ENCODE results near the gene PLB1.

PLB1 gene

DNA sequence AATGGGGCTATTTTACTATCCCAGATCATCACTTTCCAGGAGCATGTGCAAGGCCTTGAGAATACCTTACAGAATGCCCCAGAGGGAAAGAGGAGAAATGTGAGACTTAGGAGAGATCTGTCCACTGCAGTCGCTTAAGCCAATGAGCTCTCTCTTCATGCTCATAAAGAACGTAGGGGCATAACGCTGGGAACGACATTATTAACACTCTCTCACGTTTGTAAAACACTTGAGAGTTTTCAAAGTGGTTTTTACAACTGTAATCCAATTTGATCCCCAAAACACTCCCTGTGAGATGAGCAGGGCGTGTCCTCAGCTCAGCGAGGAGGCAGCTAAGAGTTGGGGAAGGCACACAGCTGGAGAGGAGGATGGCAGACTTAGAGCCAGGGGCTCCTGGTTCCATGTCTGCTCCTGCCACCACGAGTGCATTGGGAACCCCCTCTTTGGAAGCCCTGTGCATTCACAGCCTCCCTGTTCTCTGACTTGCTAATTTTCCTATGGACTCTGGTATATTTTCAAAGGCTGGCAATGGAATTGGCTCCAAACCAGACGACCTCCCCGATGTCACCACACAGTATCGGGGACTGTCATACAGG, 97.4 kb downstream of the PLB1 start:
- DNase-seq, result no peak

GRCh38 chr2:28594000-28594331, 98.1 kb downstream of the PLB1 start:
- DNase-seq, result no peak

DNA sequence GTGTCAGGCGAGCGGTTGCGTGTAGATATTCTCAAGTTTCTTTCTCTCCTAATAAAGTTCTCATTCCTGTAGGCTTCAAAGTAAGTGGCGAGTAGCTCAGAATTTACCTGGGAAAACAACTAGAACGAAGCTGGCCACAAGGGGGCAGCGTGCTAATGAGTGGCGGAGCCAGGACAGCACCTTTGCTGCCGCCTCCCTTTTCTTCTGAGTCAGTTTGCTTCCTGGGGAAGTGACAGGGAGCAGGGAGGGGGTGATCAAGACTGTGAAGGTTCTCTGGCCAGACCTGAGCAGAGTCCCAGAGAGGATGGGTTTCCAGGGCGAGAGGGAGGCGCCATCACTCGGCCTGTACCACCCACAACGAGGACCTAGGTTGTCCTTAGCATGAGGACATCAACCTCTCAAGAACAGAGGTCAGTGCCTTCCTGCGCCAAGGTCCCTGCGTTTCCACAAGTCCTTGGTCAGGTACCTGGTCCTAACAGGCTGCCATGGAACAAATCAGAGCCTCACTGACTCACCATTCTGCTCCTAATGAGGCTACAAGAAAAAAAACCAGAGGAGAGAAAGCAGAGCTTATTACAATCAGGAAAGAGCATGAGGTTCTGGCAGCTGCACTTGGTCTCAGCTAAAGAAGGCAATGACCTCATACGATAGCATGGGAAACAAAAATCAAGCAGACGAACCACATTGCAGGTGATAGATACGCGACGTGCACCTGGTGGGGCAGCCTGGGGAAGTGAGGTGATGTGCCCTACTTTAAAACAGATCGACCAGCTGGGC, 98.7 kb downstream of the PLB1 start:
- peak; percentile 22 for DNase-seq

DNA sequence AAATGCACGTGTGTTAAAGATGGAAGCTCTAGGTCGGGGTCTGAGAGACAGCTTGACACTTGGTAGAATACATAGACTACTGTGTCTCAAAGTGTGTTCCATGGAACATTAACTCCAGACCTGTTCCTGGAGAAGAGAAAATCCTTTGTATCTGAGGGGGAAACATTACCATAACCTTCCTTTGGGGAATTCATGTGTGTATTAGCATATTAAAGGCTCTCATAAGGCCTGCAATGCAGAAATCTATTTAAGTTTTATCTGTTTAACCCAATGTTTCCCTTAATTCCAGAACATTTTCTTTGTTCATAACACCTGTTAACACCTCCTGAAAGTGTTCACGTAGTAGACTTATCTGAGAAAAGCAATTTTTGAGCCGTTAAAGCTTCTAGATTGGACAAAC, 99.5 kb downstream of the PLB1 start:
- no peak for DNase-seq

- no peak for DNase-seq
These were observed 102.6 kb downstream of the PLB1 start for GRCh38 chr2:28598484-28598883.

GRCh38 chr2:28600181-28600580, 104.3 kb downstream of the PLB1 start:
- DNase-seq, result no peak

DNA sequence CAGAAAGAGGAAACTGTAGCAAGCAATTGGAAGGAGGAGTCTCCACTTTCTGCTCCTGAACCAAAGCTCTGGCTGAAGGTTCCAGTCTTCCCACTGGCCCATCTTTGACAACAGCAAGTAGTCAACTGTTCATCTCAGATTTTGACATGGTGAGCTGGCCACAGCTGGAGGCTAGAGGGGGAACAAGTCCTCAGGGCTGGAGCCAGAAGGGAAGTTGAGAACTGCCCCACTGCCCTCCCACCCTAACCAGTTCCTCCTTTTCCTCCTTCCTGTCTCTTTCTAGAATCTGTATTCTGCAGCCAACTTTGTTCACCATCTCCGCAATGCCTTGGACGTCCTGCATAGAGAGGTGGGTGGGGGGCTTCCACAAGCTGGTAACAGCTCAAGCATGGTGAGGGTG, 105.8 kb downstream of the PLB1 start:
- DNase-seq, result no peak

- DNase-seq, result no peak
These were observed 106.3 kb downstream of the PLB1 start for GRCh38 chr2:28602136-28602660.

DNA sequence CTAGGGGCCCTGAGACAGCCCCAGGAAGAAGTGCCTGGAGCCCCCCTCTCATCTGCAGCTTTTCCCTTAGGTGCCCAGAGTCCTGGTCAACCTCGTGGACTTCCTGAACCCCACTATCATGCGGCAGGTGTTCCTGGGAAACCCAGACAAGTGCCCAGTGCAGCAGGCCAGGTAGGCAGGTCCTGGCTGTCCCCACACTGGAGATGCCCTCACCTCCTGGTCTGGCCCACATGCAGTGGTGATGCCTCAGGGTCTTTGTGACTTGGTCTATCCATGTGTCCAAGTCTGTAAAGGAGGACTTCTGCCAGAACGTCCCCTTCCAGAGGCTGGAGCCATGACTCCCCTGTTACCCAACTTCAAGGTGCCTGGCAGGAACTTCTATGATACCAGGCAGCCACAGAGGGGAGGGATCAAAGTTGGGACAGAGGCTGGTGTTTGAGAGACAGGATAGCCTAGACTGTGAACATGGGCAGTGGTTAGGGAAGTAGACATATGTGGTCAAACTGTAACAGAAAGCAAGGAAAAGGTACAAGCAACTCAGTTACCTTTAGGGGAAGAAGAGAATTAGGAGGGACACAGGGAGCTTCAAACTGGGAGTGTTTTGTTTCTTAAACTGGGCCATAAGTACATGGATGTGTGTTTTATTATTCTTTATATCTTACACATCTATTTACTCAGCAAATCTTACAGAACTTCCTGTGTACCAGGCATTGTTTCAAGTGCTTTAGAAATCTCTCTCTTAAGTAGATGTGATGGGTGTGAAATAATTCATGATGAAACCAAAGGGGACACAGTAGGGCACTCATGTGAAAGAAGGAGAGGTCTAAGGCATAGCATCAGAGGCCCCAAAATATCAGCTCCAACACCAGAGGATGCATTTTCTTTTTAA, 107.1 kb downstream of the PLB1 start:
- DNase-seq, result no peak

DNA sequence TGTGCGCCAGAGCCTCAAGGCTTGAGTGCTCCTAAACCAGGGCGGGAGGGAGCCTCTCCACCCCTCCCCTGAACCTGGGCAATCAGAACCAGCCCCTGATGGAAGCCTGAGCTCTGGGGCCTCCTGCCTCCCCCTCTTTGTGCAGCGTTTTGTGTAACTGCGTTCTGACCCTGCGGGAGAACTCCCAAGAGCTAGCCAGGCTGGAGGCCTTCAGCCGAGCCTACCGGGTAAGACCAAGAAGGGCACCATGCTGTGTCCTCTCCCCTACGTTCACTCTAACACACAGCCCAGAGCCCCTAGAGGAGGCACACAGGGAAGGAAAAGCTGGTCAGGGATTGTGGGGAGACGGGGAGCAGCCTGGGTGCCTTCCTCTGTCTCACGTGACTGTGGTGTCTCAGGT, 108.0 kb downstream of the PLB1 start:
- no peak for DNase-seq

- no peak for DNase-seq
These were observed 108.5 kb downstream of the PLB1 start for GRCh38 chr2:28604284-28604843.

- no peak for DNase-seq
These were observed 111.2 kb downstream of the PLB1 start for GRCh38 chr2:28606986-28607441.

DNA sequence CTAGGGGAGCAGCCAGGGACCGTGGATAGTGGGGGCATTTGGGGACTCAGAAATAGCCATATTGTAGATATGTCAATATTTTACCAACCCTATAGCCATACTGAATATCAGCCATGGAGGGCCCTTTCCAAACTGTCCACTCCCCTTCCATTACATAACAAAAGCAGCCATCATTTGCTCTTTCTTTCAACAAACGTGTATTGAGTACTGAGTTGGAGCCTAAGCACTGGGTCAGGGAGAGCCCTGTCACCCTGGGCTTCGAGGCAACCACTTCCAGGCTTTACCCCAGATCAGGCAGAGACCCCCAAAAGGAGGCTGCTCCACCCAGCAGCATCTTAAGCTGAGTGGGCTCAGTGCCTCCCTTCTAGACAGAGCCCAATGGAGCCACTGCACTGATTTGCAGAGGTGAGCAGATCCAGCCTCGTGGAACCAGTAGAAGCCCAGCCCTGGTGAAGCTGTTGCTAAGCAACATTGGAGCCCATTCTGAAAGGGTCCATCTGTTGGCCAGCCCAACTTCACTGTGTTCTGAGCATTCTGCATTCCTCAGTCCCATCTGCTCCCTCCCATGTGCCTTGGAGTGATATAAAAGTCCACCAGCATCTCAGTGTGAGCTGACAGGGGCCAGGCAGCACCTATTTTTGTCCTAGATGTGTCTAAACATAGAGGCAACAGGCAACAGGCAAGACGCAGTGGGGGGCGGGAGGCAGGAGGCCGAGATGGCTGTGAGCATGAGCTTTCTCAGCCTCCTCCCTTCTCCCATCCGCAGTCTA, 112.1 kb downstream of the PLB1 start:
- DNase-seq, result no peak

DNA sequence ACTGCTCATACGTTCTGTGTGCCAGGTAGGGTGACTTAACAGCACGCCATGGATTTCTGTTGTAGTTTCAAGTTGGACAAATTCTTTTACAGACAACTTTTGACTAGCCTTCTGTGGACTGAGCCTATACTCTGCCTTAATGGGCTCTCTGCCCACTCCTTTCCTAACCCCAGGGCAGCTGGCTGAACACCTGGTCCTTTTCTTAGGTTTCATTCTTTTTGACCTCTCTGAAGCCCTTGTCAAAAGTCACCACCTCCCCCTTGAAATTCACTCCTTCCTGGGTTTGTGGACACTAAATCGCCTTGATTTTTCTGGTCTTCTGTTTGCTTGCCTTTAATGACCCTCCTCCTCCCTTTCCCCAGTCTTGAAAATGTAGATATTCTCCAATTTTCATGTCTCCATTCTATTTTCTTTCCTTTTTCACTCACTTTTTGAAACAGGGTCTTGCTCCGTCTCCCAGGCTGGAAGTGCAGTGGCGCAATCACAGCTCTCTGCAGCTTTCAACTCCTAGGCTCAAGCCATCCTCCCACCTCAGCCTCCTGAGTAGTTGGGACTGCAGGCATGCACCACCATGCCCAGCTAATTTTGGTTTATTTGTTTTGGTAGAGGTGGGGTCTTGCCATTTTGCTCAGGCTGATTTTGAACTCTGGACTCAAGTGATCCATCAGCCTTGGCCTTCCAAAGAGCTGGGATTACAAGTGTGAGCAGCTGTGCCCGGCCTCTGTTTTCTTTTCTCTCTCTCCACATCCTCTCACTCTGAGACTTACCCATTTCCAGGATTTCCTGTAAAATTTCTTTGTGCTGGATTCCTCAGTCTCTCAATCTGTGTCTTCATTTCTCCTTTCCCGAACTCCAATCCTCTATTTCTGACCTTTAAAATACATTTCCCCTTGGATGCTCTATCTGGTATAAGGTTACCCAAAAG, 112.9 kb downstream of the PLB1 start:
- no peak for DNase-seq

DNA sequence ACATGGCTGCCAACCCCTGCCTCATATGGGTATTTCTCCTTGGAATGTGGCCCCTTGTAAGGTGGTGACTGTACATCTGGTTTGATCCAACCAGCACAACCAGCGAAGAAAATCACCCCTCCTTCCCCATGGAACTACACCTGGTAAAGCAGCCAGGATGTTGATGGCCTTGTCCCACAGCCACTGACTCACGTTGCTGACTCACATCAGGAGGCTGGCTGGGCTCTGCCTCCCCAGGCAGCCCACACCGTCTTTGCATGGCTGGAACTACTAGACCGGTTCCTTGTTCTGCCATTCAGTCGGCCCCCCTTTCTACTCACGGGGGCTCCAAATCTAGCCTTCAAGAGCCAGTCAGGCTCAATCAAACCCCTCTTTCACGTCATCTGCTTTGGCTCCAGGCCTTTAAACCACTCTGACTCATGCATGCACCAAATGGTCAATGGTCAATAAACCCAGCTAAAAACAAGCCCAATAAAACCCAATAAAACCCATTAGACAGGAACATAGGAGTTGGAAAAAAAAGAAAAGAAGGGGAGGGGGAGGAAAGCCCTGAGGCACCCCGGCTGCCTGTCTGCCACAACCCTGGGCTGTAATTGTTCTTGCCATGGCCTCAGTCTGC, 114.8 kb downstream of the PLB1 start:
- no peak for DNase-seq

- no peak for DNase-seq
These were observed 116.4 kb downstream of the PLB1 start for GRCh38 chr2:28612131-28612812.

DNA sequence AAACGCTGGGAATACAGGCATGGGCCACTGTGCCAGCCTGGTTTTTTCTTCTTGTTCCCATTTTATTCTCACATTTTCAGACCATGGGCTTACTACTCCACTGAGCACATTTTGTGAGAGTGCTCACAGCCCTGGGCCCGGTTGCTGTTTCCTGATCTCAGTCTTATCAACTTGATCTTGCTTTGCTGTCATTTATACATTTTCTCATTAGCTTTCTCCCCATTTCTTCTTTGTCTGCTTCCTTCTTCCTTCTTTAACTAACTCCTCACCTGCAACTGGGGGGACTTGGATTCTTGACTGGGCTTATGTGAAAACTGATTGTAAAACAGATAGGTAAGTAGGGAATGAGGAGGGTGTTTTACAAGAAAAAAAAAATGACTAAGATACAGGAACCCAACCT, 117.3 kb downstream of the PLB1 start:
- DNase-seq, result no peak

- no peak for DNase-seq
These were observed 118.0 kb downstream of the PLB1 start for GRCh38 chr2:28613633-28614501.

DNA sequence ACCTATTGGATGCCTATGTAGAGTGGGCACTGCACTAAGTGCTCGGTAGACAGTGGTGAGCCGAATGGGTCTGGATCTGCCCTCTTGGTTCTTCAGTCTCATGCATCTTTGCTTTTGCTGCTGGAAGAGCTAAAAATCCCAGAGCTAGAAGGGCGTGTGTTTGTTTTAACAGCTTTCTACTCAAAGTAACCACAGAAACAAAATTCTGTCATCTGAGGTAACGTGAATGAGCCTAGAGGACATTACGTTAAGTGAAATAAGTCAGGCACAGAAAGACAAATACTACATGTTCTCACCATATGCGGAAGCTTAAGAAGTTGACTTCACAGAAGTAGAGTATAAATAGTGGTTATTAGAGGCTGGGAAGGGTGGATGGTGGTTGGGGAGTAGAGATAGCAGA, 119.8 kb downstream of the PLB1 start:
- DNase-seq, result no peak

All from NCI-H1436 treated with DMSO at 0.1 percent for 48 hours (cell line).